Peyer's patch (tissue), 4 donors: Measurements from ENCODE around the gene SF3B2. TPM values are rescaled to one million over a fixed set of nuclear protein-coding genes. Genes with fewer than 3 reads are reported as not detected.

Experiments used
- DNase-seq, 3 donors: peaks; one replicate each; pipeline ENCODE4 v3.0.0-alpha.2; 2017 to 2019
- H3K27ac ChIP-seq, 4 donors: fragments of 200-600 bp; sonication (generic); one replicate each; pipeline ENCODE4 v1.5.1; 2016 to 2019
- H3K27me3 ChIP-seq, 2 donors: fragments of 200-600 bp; sonication (generic); one replicate each; pipeline ENCODE4 v1.5.1; 2019
- H3K36me3 ChIP-seq, 3 donors: fragments of 200-600 bp; sonication (generic); one replicate each; pipeline ENCODE4 v1.5.1; 2016 to 2019
- H3K4me1 ChIP-seq, 4 donors: fragments of 200-600 bp; sonication (generic); one replicate each; pipeline ENCODE4 v1.5.1; 2016 to 2019
- H3K4me3 ChIP-seq, 4 donors: fragments of 200-600 bp; sonication (generic); 1 replicate in 3 of 4; 2 replicates in 1 of 4; pipeline ENCODE4 v1.5.1; 2016 to 2019; ENCODE audit warnings: mild to moderate bottlenecking in 1 of 4
- H3K9me3 ChIP-seq, 4 donors: fragments of 200-600 bp; sonication (generic); one replicate each; pipeline ENCODE4 v1.5.1; 2016 to 2019; ENCODE audit warnings: mild to moderate bottlenecking in 1 of 4
- POLR2A ChIP-seq, 2 donors: fragments of 450-650 bp; IDR thresholded peaks; one replicate each; pipeline ENCODE4 v1.5.1; 2017; ENCODE audit warnings: antibody characterized with exemption in 2 of 2, mild to moderate bottlenecking in 2 of 2, moderate library complexity in 2 of 2
- total RNA-seq, 4 donors: library from RNA; depleted of rRNA; stranded (reverse); fragments of >200 nt; gene quantifications; one replicate each; pipeline ENCODE4 v1.1.0, GENCODE V29; 2016
- TF ChIP-seq, protein P1 (sequence below), 6 experiments: fragments of 450-650 bp in 4 of 6; fragments of 200-600 bp in 2 of 6; sonication (generic) in 1 of 6; IDR thresholded peaks; one replicate each; pipeline ENCODE4 v1.5.1; 2017 to 2019; ENCODE audit warnings: antibody characterized with exemption in 6 of 6, mild to moderate bottlenecking in 3 of 6, moderate library complexity in 1 of 6

Gene SF3B2, protein sequence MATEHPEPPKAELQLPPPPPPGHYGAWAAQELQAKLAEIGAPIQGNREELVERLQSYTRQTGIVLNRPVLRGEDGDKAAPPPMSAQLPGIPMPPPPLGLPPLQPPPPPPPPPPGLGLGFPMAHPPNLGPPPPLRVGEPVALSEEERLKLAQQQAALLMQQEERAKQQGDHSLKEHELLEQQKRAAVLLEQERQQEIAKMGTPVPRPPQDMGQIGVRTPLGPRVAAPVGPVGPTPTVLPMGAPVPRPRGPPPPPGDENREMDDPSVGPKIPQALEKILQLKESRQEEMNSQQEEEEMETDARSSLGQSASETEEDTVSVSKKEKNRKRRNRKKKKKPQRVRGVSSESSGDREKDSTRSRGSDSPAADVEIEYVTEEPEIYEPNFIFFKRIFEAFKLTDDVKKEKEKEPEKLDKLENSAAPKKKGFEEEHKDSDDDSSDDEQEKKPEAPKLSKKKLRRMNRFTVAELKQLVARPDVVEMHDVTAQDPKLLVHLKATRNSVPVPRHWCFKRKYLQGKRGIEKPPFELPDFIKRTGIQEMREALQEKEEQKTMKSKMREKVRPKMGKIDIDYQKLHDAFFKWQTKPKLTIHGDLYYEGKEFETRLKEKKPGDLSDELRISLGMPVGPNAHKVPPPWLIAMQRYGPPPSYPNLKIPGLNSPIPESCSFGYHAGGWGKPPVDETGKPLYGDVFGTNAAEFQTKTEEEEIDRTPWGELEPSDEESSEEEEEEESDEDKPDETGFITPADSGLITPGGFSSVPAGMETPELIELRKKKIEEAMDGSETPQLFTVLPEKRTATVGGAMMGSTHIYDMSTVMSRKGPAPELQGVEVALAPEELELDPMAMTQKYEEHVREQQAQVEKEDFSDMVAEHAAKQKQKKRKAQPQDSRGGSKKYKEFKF
- total RNA-seq, result 100 to 1,000 TPM; 127 to 340 (median 171) TPM

DNA sequence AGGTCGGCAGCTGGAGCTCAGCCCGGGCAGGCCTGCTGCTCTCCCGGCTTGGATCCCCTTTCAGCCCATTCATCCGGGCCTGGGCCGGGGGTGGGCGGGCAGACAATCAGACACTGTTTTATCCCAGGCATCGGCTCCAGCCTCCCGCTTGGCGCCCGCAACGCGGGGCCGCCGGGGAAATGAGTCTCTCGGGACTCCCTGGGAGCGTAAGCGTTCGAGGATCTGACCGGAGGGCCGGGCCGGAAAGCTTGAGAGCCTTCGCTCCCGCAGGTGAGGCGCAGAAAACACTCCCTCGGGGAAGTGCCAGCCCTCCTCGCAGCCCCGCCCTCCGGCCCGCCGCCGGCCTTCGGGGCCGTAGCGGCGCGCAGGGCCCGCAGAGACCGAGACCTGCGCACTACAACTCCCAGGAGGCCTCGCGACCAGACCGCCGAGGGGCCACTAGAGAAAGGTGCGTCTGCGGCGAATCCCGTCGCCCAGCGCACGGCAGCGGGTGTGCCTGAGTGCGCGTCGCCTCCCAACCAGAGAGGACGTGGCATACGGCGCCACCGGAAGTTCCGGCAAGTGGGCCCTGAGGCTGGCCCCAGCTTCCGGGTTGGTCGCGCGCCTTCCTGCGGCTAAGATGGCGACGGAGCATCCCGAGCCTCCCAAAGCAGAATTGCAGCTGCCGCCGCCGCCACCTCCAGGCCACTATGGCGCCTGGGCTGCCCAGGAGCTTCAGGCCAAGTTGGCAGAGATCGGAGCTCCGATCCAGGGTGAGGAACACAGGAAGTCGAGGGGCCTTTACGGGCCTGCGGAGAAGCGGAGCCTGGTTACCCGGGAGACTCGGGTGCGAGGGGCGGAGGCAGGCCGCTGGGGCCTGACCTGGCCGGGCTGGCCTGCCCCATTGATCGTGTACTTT lies at the start of gene SF3B2:
TSS of gene SF3B2 (plus strand) at position 599 of the 898 bp plus-strand sequence. CDS start at position 620, 21 bp downstream.
- Histone ChIP-seq H3K4me1 (peaks cover 0 to 24% (median 9%) of the 10 kb centered on the region in 4 donors), H3K4me3 (peak within 1 kb of the TSS; percentile 74 to 95 (median 86)), H3K27me3 (no peaks in the 10 kb centered on the region), H3K27ac (peak within 1 kb of the TSS; percentile 85 to 88 (median 87)), H3K9me3 (no peaks in the 10 kb centered on the region), H3K36me3 (peaks cover 0 to 33% (median 0%) of the 10 kb centered on the region in 3 donors)
- DNase-seq, result peak; percentile 97 to 99 (median 98)
- TF ChIP-seq, protein P1, sequence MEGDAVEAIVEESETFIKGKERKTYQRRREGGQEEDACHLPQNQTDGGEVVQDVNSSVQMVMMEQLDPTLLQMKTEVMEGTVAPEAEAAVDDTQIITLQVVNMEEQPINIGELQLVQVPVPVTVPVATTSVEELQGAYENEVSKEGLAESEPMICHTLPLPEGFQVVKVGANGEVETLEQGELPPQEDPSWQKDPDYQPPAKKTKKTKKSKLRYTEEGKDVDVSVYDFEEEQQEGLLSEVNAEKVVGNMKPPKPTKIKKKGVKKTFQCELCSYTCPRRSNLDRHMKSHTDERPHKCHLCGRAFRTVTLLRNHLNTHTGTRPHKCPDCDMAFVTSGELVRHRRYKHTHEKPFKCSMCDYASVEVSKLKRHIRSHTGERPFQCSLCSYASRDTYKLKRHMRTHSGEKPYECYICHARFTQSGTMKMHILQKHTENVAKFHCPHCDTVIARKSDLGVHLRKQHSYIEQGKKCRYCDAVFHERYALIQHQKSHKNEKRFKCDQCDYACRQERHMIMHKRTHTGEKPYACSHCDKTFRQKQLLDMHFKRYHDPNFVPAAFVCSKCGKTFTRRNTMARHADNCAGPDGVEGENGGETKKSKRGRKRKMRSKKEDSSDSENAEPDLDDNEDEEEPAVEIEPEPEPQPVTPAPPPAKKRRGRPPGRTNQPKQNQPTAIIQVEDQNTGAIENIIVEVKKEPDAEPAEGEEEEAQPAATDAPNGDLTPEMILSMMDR (IDR thresholded peaks at IDR 0.05), result peak in 1 of 6 experiments; percentile 11
- TF ChIP-seq POLR2A (IDR thresholded peaks at IDR 0.05), result peak; percentile 52 to 61

- peaks cover 0 to 22% (median 4%) of the 10 kb centered on the region in 4 donors for H3K4me1 ChIP-seq
- no peaks in the 10 kb centered on the region for H3K27me3 ChIP-seq
- H3K27ac ChIP-seq, result peak overlapping the region; percentile 86 to 99 (median 94)
- H3K9me3 ChIP-seq, result no peaks in the 10 kb centered on the region
- DNase-seq, result peak in 1 of 3 donors; percentile 85
- H3K4me3 ChIP-seq, result peak overlapping the region; percentile 75 to 90 (median 78)
- H3K36me3 ChIP-seq, result peaks cover 0 to 38% (median 0%) of the 10 kb centered on the region in 3 donors
- no peak for TF ChIP-seq POLR2A (IDR thresholded peaks at IDR 0.05)
- TF ChIP-seq, protein P1 (IDR thresholded peaks at IDR 0.05), result no peak
These were observed 49.4 kb upstream of the SF3B2 start for GRCh38 chr11:66002648-66003225.

- Histone ChIP-seq H3K27me3 (no peaks in the 10 kb centered on the region), H3K4me3 (peak overlapping the region; percentile 75 to 90 (median 78)), H3K9me3 (no peaks in the 10 kb centered on the region), H3K27ac (peak overlapping the region; percentile 86 to 99 (median 94)), H3K4me1 (peaks cover 0 to 22% (median 4%) of the 10 kb centered on the region in 4 donors), H3K36me3 (peaks cover 0 to 33% (median 0%) of the 10 kb centered on the region in 3 donors)
- DNase-seq, result no peak
- TF ChIP-seq, protein P1 (IDR thresholded peaks at IDR 0.05), result no peak
- TF ChIP-seq POLR2A (IDR thresholded peaks at IDR 0.05), result no peak
These were observed 48.9 kb upstream of the SF3B2 start for GRCh38 chr11:66003291-66003690.

GRCh38 chr11:66004186-66004585 lies 48.0 kb upstream of the SF3B2 start:
- no peak for DNase-seq
- Histone ChIP-seq H3K4me1 (peaks cover 0 to 22% (median 4%) of the 10 kb centered on the region in 4 donors), H3K27me3 (no peaks in the 10 kb centered on the region), H3K9me3 (no peaks in the 10 kb centered on the region), H3K27ac (no peak overlapping the region), H3K36me3 (peaks cover 0 to 24% (median 0%) of the 10 kb centered on the region in 3 donors), H3K4me3 (no peak overlapping the region)
- no peak for TF ChIP-seq POLR2A (IDR thresholded peaks at IDR 0.05)
- TF ChIP-seq, protein P1 (IDR thresholded peaks at IDR 0.05), result no peak
